Cerebellar nuclear complex (tissue), 1 donor: ENCODE data around the gene PRDM15.

ENCODE experiments used
- DNase-seq, 2 experiments: peaks; one replicate each; lab custom pipeline; 2025; lab: John Stamatoyannopoulos, UW

The PRDM15 gene

GRCh38 chr21:41879190-41879998, at the start of gene PRDM15:
PRDM15 (minus strand) TSS chr21:41879344; CDS start chr21:41860363, 18,981 bp downstream.
- DNase-seq = peak in 1 of 2 experiments; percentile 18

- no peak for DNase-seq
Measured at GRCh38 chr21:41928621-41929220, 49.6 kb upstream of the PRDM15 start.

GRCh38 chr21:41927727-41928409, 48.7 kb upstream of the PRDM15 start:
- no peak for DNase-seq

GRCh38 chr21:41926807-41927171, 47.6 kb upstream of the PRDM15 start:
- DNase-seq = no peak

- no peak for DNase-seq
Measured at GRCh38 chr21:41926117-41926806, 47.1 kb upstream of the PRDM15 start.

GRCh38 chr21:41925767-41926116, 46.6 kb upstream of the PRDM15 start:
- DNase-seq = no peak

- no peak for DNase-seq
Measured at GRCh38 chr21:41924368-41924754, 45.2 kb upstream of the PRDM15 start.

- DNase-seq = no peak
Measured at GRCh38 chr21:41923631-41924367, 44.7 kb upstream of the PRDM15 start.

GRCh38 chr21:41923186-41923585, 44.0 kb upstream of the PRDM15 start:
- DNase-seq = no peak

- no peak for DNase-seq
Measured at GRCh38 chr21:41921021-41921420, 41.9 kb upstream of the PRDM15 start.

GRCh38 chr21:41920476-41920875, 41.3 kb upstream of the PRDM15 start:
- DNase-seq = no peak

- no peak for DNase-seq
Measured at GRCh38 chr21:41919666-41920398, 40.7 kb upstream of the PRDM15 start.

- DNase-seq = no peak
Measured at GRCh38 chr21:41918561-41919358, 39.6 kb upstream of the PRDM15 start.

- no peak for DNase-seq
Measured at GRCh38 chr21:41917531-41917930, 38.4 kb upstream of the PRDM15 start.

- no peak for DNase-seq
Measured at GRCh38 chr21:41916888-41917433, 37.8 kb upstream of the PRDM15 start.

- DNase-seq = no peak
Measured at GRCh38 chr21:41914965-41915364, 35.8 kb upstream of the PRDM15 start.

- DNase-seq = no peak
Measured at GRCh38 chr21:41914358-41914757, 35.2 kb upstream of the PRDM15 start.

- no peak for DNase-seq
Measured at GRCh38 chr21:41913230-41913629, 34.1 kb upstream of the PRDM15 start.

- no peak for DNase-seq
Measured at GRCh38 chr21:41908829-41909228, 29.7 kb upstream of the PRDM15 start.
